ENCODE measurements around the gene ADARB2.
"Not testable (repeated sequence)": the region's sequence is repeated elsewhere in the genome, so short reads cannot be mapped to it uniquely, and the experiment has no call there.

The ADARB2 gene

GRCh38 chr10:1451362-1451888, 285.9 kb downstream of the ADARB2 start:
- DNase-seq, result no peak

- no peak for DNase-seq
Measured at GRCh38 chr10:1449572-1450205, 287.6 kb downstream of the ADARB2 start.

GRCh38 chr10:1449021-1449420, 288.3 kb downstream of the ADARB2 start:
- DNase-seq, result no peak

- no peak for DNase-seq
Measured at GRCh38 chr10:1448252-1448930, 288.9 kb downstream of the ADARB2 start.

- no peak for DNase-seq
Measured at GRCh38 chr10:1444826-1445225, 292.5 kb downstream of the ADARB2 start.

- DNase-seq, result no peak
Measured at GRCh38 chr10:1440897-1441296, 296.4 kb downstream of the ADARB2 start.

- DNase-seq, result no peak
Measured at GRCh38 chr10:1434912-1435692, 302.2 kb downstream of the ADARB2 start.

- DNase-seq, result no peak
Measured at GRCh38 chr10:1434202-1434601, 303.1 kb downstream of the ADARB2 start.

- no peak for DNase-seq
Measured at GRCh38 chr10:1432161-1432560, 305.2 kb downstream of the ADARB2 start.

GRCh38 chr10:1431229-1431628, 306.1 kb downstream of the ADARB2 start:
- no peak for DNase-seq

- not testable (repeated sequence) for DNase-seq
Measured at GRCh38 chr10:1427521-1428186, 309.7 kb downstream of the ADARB2 start.

- no peak for DNase-seq
Measured at GRCh38 chr10:1426786-1427185, 310.5 kb downstream of the ADARB2 start.

- DNase-seq, result no peak
Measured at GRCh38 chr10:1425879-1426278, 311.4 kb downstream of the ADARB2 start.

- DNase-seq, result no peak
Measured at GRCh38 chr10:1424648-1425047, 312.7 kb downstream of the ADARB2 start.

GRCh38 chr10:1423676-1424253, 313.6 kb downstream of the ADARB2 start:
- DNase-seq, result no peak

GRCh38 chr10:1422275-1422674, 315.1 kb downstream of the ADARB2 start:
- no peak for DNase-seq

GRCh38 chr10:1420661-1421362, 316.5 kb downstream of the ADARB2 start:
- no peak for DNase-seq

GRCh38 chr10:1419796-1420610, 317.3 kb downstream of the ADARB2 start:
- DNase-seq, result no peak

GRCh38 chr10:1418031-1418550, 319.2 kb downstream of the ADARB2 start:
- no peak for DNase-seq

- no peak for DNase-seq
Measured at GRCh38 chr10:1417574-1417973, 319.8 kb downstream of the ADARB2 start.

GRCh38 chr10:1416456-1417037, 320.8 kb downstream of the ADARB2 start:
- DNase-seq, result no peak
